Spleen (tissue), 7 donors: ENCODE data around the gene PCDHB4.
"Not testable (repeated sequence)": the region's sequence is repeated elsewhere in the genome, so short reads cannot be mapped to it uniquely, and the experiment has no call there.

Source experiments
- POLR2AphosphoS5 ChIP-seq, 3 donors: sonication (generic); formaldehyde crosslinking; IDR thresholded peaks; one replicate each; pipeline ENCODE4 v1.5.1; 2017; ENCODE audit warnings: antibody characterized with exemption in 3 of 3
- TF ChIP-seq, protein P1 (sequence below), 11 experiments: fragments of 200-600 bp in 7 of 11; fragments of 450-650 bp in 4 of 11; sonication (generic) in 4 of 11; IDR thresholded peaks in 8 of 11; conservative IDR thresholded peaks in 3 of 11; 1 replicate in 7 of 11; 2 replicates in 4 of 11; pipeline versions ENCODE4 v1.4.0 to v1.8.0; 2016 to 2021; ENCODE audit warnings: antibody characterized with exemption in 11 of 11, inconsistent platforms in 4 of 11, mild to moderate bottlenecking in 1 of 11
- donor health status: DM: no; HTN: no; CAD: no; lungs with moderate emphysema.
- donor health status: DM: no; HTN: no; CAD: no.
- donor health status: DM: no; HTN: no; CAD: no.

DNA sequence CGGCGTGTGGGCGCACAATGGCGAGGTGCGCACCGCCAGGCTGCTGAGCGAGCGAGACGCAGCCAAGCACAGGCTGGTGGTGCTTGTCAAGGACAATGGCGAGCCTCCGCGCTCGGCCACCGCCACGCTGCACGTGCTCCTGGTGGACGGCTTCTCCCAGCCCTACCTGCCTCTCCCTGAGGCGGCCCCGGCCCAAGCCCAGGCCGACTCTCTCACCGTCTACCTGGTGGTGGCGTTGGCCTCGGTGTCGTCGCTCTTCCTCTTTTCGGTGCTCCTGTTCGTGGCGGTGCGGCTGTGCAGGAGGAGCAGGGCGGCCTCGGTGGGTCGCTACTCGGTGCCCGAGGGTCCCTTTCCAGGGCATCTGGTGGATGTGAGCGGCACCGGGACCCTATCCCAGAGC is 30.5 kb downstream of the PCDHB4 start:
- TF ChIP-seq POLR2AphosphoS5 (IDR thresholded peaks at IDR 0.05) = not testable (repeated sequence)
- TF ChIP-seq, protein P1, sequence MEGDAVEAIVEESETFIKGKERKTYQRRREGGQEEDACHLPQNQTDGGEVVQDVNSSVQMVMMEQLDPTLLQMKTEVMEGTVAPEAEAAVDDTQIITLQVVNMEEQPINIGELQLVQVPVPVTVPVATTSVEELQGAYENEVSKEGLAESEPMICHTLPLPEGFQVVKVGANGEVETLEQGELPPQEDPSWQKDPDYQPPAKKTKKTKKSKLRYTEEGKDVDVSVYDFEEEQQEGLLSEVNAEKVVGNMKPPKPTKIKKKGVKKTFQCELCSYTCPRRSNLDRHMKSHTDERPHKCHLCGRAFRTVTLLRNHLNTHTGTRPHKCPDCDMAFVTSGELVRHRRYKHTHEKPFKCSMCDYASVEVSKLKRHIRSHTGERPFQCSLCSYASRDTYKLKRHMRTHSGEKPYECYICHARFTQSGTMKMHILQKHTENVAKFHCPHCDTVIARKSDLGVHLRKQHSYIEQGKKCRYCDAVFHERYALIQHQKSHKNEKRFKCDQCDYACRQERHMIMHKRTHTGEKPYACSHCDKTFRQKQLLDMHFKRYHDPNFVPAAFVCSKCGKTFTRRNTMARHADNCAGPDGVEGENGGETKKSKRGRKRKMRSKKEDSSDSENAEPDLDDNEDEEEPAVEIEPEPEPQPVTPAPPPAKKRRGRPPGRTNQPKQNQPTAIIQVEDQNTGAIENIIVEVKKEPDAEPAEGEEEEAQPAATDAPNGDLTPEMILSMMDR (IDR thresholded peaks at IDR 0.05 in 8 of 11, conservative IDR thresholded peaks at IDR 0.05 in 3 of 11) = not testable (repeated sequence)
